BLaER1 (cell line): ENCODE data around the gene SENP6.
A peak's percentile ranks its signal among the peaks of the same experiment; 100 is the strongest.
"Not testable (repeated sequence)": the region's sequence is repeated elsewhere in the genome, so short reads cannot be mapped to it uniquely, and the experiment has no call there.

Experiments used
- H3K27ac ChIP-seq: shearing (Covaris generic); formaldehyde crosslinking; 2 replicates; pipeline ENCODE4 v1.8.1; 2022
- H3K27me3 ChIP-seq: shearing (Covaris generic); formaldehyde crosslinking; 2 replicates; pipeline ENCODE4 v1.8.1; 2022
- H3K36me3 ChIP-seq: shearing (Covaris generic); formaldehyde crosslinking; 2 replicates; pipeline ENCODE4 v1.8.1; 2022
- H3K4me1 ChIP-seq: shearing (Covaris generic); formaldehyde crosslinking; 2 replicates; pipeline ENCODE4 v1.8.1; 2022
- H3K4me2 ChIP-seq: shearing (Covaris generic); formaldehyde crosslinking; 2 replicates; pipeline ENCODE4 v1.8.1; 2022
- H3K4me3 ChIP-seq: shearing (Covaris generic); formaldehyde crosslinking; 2 replicates; pipeline ENCODE4 v1.8.1; 2022
- H3K9ac ChIP-seq: shearing (Covaris generic); formaldehyde crosslinking; 2 replicates; pipeline ENCODE4 v1.8.1; 2022
- H3K9me3 ChIP-seq: shearing (Covaris generic); formaldehyde crosslinking; 2 replicates; pipeline ENCODE4 v1.8.1; 2022
- H4K20me1 ChIP-seq: shearing (Covaris generic); formaldehyde crosslinking; 2 replicates; pipeline ENCODE4 v1.8.1; 2022
- Cebpa-rat ChIP-seq: shearing (Covaris generic); IDR thresholded peaks from 2 replicates; pipeline ENCODE4 v1.8.1; 2022

The SENP6 gene

DNA sequence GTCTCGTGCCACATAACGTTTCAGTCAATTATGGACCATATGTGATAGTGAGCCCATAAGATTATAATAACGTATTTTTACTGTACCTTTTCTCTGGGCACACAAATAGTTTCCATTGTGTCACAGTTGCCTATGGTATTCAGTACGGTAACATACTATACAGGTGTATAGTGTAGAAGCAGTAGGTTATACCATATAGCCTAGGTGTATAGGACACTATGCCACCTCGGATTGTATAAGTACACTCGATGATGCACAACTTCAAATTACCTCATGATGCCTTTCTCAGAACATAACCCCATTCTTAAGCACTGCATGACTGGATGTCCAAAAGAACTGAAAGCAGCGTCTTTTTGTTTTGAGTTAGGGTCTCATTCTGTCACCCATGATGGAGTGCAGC lies 87.9 kb downstream of the SENP6 start:
- Histone ChIP-seq H3K36me3 (peaks cover 78% of the 10 kb centered on the region), H3K27me3 (no peaks in the 10 kb centered on the region), H3K9ac (no peak overlapping the region), H3K27ac (no peak overlapping the region), H3K4me3 (no peak overlapping the region), H3K4me2 (no peak overlapping the region), H3K9me3 (no peaks in the 10 kb centered on the region), H4K20me1 (no peaks in the 10 kb centered on the region), H3K4me1 (no peaks in the 10 kb centered on the region)
- no peak for TF ChIP-seq Cebpa-rat

DNA sequence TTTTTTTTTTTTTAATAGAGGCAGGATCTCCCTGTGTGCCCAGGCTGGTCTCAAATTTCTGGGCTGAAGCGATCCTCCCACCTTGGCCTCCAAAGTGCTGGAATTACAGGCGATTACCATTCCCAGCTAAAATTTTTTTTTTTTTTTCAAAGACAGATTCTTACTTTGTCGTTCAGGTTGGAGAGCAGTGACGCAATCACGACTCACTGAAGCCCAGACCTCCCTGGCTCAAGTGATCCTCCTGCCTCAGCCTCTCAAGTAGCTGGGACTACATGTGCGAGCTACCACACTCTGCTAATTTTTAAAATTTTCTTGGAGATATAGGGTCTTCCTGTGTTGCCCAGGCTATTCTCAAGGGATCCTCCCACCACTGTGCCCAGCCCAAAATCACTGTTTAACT lies 89.3 kb downstream of the SENP6 start:
- no peak for TF ChIP-seq Cebpa-rat
- H3K9ac ChIP-seq: no peak overlapping the region
- H3K27me3 ChIP-seq: no peaks in the 10 kb centered on the region
- no peaks in the 10 kb centered on the region for H4K20me1 ChIP-seq
- no peak overlapping the region for H3K4me3 ChIP-seq
- H3K9me3 ChIP-seq: no peaks in the 10 kb centered on the region
- H3K4me1 ChIP-seq: no peaks in the 10 kb centered on the region
- H3K4me2 ChIP-seq: no peak overlapping the region
- H3K36me3 ChIP-seq: peaks cover 90% of the 10 kb centered on the region
- H3K27ac ChIP-seq: no peak overlapping the region

DNA sequence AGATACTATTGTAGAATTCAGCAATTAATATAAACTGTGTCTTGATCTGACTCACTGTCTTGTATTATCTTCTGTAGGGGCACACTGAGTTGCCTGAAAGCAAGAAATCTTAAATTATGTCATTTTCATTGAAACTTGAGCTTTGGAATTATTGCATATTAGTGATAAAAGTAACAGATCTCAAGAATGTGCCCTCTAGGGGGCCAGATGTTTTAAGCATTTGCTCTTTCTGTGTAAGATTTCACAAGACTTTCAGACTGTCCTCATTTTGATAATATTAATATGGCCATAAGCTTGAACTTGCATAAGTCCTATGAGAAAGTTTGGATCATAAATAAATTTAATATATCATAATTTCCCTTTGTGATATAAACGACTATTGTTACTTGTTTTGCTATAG lies 91.9 kb downstream of the SENP6 start:
- peaks cover 92% of the 10 kb centered on the region for H3K36me3 ChIP-seq
- H3K27me3 ChIP-seq: no peaks in the 10 kb centered on the region
- no peak overlapping the region for H3K27ac ChIP-seq
- H3K9me3 ChIP-seq: no peaks in the 10 kb centered on the region
- H3K4me3 ChIP-seq: no peak overlapping the region
- no peak for TF ChIP-seq Cebpa-rat
- H3K4me1 ChIP-seq: no peaks in the 10 kb centered on the region
- H4K20me1 ChIP-seq: no peaks in the 10 kb centered on the region
- H3K9ac ChIP-seq: no peak overlapping the region
- no peak overlapping the region for H3K4me2 ChIP-seq

DNA sequence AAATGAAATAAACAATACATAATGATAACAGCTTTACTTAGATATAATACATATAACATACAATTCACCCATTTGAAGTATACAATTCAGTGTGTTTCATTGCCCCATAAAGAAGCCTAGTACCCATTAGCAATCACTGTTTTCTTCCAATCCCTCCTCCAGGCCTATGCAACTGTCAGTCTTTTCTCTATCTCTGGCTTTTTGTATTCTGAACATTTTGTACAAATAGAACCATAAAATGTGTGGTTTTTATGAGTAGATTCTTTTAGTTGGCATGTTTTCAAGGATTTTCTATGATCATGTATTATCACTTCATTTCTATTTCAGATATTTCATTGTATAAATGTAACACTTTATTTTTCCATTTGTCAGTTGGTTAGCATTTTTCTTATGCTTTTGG lies 92.7 kb downstream of the SENP6 start:
- no peak overlapping the region for H3K4me2 ChIP-seq
- TF ChIP-seq Cebpa-rat: no peak
- no peaks in the 10 kb centered on the region for H3K4me1 ChIP-seq
- no peaks in the 10 kb centered on the region for H3K9me3 ChIP-seq
- peaks cover 91% of the 10 kb centered on the region for H3K36me3 ChIP-seq
- H4K20me1 ChIP-seq: no peaks in the 10 kb centered on the region
- H3K27ac ChIP-seq: no peak overlapping the region
- H3K4me3 ChIP-seq: no peak overlapping the region
- H3K9ac ChIP-seq: no peak overlapping the region
- no peaks in the 10 kb centered on the region for H3K27me3 ChIP-seq

DNA sequence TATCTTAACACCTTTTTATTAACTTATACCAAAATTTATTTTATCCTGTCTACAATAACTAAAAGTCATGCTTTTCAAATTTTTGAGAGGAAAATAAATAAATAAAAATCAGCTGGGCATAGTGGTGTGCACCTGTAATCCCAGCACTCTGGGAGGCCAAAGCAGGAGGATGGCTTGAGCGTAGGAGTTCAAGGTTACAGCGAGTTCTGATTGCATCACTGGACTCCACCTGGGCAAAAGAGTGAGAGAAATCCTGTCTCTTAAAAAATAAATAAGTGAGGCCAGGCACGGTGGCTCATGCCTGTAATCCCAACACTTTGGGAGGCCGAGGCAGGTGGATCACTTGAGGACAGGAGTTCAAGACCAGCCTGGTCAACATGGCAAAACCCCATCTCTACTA lies 106.7 kb downstream of the SENP6 start:
- H3K4me2 ChIP-seq, H3K4me3 ChIP-seq, H3K4me1 ChIP-seq, H3K9me3 ChIP-seq, H4K20me1 ChIP-seq, H3K27ac ChIP-seq, H3K27me3 ChIP-seq, H3K9ac ChIP-seq: not testable (repeated sequence)
- H3K36me3 ChIP-seq: peaks cover 69% of the 10 kb centered on the region

DNA sequence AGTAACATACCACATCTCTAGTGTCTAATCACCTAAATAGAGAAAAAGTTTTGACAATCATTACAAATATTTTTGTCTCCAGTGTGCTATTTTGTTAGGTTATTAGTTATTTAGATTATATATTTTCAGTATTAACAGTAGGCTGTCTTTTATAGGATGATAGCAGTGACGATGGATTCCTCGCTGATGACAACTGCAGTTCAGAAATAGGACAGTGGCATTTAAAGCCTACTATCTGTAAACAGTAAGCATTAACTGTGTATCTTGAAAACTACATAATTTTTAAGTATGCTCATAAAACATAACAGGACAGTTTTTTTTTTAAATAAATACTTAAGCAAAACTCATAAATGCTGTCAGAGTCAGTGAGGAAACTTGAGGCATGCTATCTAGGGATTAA lies 109.5 kb downstream of the SENP6 start:
- Histone ChIP-seq H3K27me3 (no peaks in the 10 kb centered on the region), H3K9ac (no peak overlapping the region), H3K27ac (no peak overlapping the region), H3K9me3 (no peaks in the 10 kb centered on the region), H3K4me2 (no peak overlapping the region), H3K4me3 (no peak overlapping the region), H3K4me1 (no peaks in the 10 kb centered on the region), H3K36me3 (peaks cover 78% of the 10 kb centered on the region), H4K20me1 (no peaks in the 10 kb centered on the region)
- no peak for TF ChIP-seq Cebpa-rat

DNA sequence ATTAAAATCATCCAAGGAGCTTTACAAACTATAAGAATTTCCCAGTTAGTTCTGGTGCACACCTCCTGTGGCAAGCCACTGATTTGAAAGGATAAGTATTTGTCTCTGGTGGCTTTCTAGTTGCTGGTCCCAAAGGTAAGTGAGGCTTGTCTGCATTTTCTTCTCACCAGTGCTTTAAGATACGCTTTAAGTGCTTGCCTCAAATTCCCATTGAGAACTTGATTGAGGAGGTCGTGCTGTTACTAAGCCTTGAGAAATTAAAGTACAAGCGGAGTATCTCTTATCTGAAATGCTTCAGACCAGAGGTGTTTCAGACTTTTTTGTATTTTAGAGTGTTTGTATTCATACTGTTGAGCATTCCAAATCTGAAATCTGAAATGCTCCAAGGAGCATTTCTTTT lies 117.5 kb downstream of the SENP6 start:
- Histone ChIP-seq H4K20me1 (no peaks in the 10 kb centered on the region), H3K27me3 (no peaks in the 10 kb centered on the region), H3K27ac (no peak overlapping the region), H3K36me3 (peaks cover 14% of the 10 kb centered on the region), H3K9ac (no peak overlapping the region), H3K4me2 (no peak overlapping the region), H3K4me1 (no peaks in the 10 kb centered on the region), H3K9me3 (no peaks in the 10 kb centered on the region), H3K4me3 (no peak overlapping the region)
- no peak for TF ChIP-seq Cebpa-rat

DNA sequence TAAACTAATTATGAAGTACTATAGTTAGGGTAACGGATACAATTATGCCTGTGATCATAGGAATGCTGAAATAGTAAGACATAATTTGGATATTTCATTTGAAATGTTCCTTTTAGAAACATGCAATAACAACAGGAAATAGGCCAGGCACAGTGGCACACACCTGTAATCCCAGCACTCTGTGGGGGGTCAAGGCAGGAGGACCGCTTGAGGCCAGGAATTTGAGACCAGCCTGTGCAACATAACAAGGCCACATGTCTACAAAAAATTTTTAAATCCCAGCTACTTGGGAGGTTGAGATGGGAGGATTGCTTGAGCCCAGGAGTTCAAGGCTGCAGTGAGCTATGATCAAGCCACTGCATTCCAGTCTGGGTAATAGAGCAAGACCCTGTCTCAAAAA lies 121.7 kb downstream of the SENP6 start:
- H3K9me3 ChIP-seq: no peaks in the 10 kb centered on the region
- H4K20me1 ChIP-seq: no peaks in the 10 kb centered on the region
- no peak overlapping the region for H3K4me2 ChIP-seq
- H3K9ac ChIP-seq: no peak overlapping the region
- H3K27ac ChIP-seq: no peak overlapping the region
- no peak overlapping the region for H3K4me3 ChIP-seq
- no peaks in the 10 kb centered on the region for H3K36me3 ChIP-seq
- no peaks in the 10 kb centered on the region for H3K27me3 ChIP-seq
- no peak for TF ChIP-seq Cebpa-rat
- no peaks in the 10 kb centered on the region for H3K4me1 ChIP-seq

DNA sequence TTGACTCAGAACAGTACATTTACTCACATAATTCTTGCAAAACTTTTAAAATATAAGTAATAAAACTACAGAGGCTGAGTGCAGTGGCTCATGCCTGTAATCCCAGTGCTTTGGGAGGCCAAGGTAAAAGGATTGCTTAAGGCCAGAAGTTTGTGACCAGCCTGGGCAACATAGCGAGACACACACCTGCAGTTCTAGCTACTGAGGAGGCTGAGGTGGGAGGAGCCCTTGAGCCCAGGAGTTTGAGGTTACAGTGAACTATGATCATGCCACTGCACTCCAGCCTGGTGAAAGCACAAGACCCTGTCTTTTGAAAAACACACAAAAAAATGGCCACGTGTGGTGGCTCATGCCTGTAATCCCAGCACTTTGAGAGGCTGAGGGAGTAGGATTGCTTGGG lies 125.5 kb downstream of the SENP6 start:
- Histone ChIP-seq H3K36me3 (no peaks in the 10 kb centered on the region), H3K4me1 (no peaks in the 10 kb centered on the region), H3K27ac (no peak overlapping the region), H3K27me3 (no peaks in the 10 kb centered on the region), H4K20me1 (no peaks in the 10 kb centered on the region), H3K9ac (no peak overlapping the region), H3K4me3 (no peak overlapping the region), H3K4me2 (no peak overlapping the region), H3K9me3 (no peaks in the 10 kb centered on the region)
- TF ChIP-seq Cebpa-rat: no peak

DNA sequence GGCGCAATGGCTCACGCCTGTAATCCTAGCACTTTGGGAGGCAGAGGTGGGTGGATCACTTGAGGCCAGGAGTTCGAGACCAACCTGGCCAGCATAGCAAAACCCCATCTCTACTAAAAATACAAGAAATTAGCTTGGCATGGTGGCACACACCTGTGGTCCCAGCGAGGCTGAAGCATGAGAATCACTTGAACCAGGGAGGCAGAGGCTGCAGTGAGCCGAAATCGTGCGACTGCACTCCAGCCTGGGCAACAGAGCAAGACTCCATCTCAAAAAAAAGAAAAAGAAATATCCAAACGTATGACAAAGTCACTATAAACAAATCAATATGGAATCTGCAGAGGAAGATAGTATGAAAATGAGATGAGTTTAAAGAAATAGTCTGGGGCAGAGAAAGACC lies 129.3 kb downstream of the SENP6 start:
- H3K4me2 ChIP-seq, H3K36me3 ChIP-seq, H3K4me1 ChIP-seq, H3K4me3 ChIP-seq, H3K9ac ChIP-seq, H4K20me1 ChIP-seq, H3K27ac ChIP-seq, H3K9me3 ChIP-seq, H3K27me3 ChIP-seq: not testable (repeated sequence)

DNA sequence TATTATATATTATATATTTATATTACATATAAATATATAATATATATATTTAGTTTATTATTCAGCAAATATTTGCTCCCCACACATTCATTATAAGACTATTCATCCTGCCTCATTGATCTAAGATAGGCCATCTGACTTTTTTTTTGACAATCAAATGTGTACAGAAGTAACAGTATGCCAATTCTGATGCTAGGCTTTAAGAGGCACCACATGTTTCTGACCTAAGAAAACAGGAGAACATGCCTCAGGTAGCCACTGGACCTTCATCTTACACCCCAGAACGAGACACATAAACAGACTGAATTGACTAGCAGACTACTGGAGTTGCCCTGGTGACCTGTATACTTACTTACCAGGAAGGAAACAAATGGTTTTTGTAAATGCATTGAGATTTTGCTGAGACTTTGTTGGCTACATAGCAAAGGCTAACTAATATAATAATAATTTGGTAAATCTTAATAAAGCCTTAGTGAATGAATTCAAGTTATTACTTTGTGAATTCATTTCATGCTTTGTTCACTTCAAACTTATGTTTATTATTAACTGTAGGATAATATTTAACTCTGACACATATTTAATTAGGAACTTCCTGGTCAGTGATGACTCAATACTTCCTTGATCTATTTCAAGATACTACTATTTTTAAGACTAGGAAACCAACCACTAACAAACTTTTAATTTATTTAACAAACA lies 134.0 kb downstream of the SENP6 start:
- H3K4me3 ChIP-seq: no peak overlapping the region
- no peaks in the 10 kb centered on the region for H3K36me3 ChIP-seq
- H3K4me2 ChIP-seq: peak overlapping the region; percentile 33; the same call in 1 of the 2 replicates
- H3K4me1 ChIP-seq: peaks cover 10% of the 10 kb centered on the region; the same call in 1 of the 2 replicates
- no peaks in the 10 kb centered on the region for H4K20me1 ChIP-seq
- TF ChIP-seq Cebpa-rat: no peak
- no peaks in the 10 kb centered on the region for H3K27me3 ChIP-seq
- no peaks in the 10 kb centered on the region for H3K9me3 ChIP-seq
- H3K27ac ChIP-seq: no peak overlapping the region
- H3K9ac ChIP-seq: no peak overlapping the region
